ENCODE data around the gene CDADC1. TPM values are rescaled to one million over a fixed set of nuclear protein-coding genes. Genes with fewer than 3 reads are reported as not detected.

Gene CDADC1
- total RNA-seq, 1 donor from 2014 or later, result 1.7 TPM

- TF ChIP-seq EZH2phosphoT487 (IDR thresholded peaks at IDR 0.05) (no peak), CTCF (IDR thresholded peaks at IDR 0.05) (no peak), EZH2 (IDR thresholded peaks at IDR 0.05) (no peak)
- no peaks in the 10 kb centered on the region for H3K27me3 ChIP-seq
- H3K4me2 ChIP-seq, result no peak overlapping the region
- no peaks in the 10 kb centered on the region for H3F3A ChIP-seq (ENCODE audit: low read depth)
- H3K9me3 Mint-ChIP-seq, result no peaks in the 10 kb centered on the region
- H3K4me1 ChIP-seq, result no peaks in the 10 kb centered on the region
- H3K27ac Mint-ChIP-seq, result no peak overlapping the region
- no peak overlapping the region for H3K9ac ChIP-seq
- H3K27me3 Mint-ChIP-seq (ENCODE audit: insufficient read depth, low read depth), result peaks cover 4% of the 10 kb centered on the region
- no peaks in the 10 kb centered on the region for H3K36me3 Mint-ChIP-seq
- no peaks in the 10 kb centered on the region for H4K20me1 ChIP-seq (ENCODE audit: low read depth)
- no peak overlapping the region for H2AFZ ChIP-seq (replicated peaks)
- no peak overlapping the region for H3K4me3 ChIP-seq
- H3K4me1 Mint-ChIP-seq, result peaks cover 6% of the 10 kb centered on the region
- no peaks in the 10 kb centered on the region for H3K36me3 ChIP-seq
- H3K79me2 ChIP-seq (ENCODE audit: low read depth), result no peaks in the 10 kb centered on the region
- H3K27ac ChIP-seq, result no peak overlapping the region
- no peaks in the 10 kb centered on the region for H3K9me3 ChIP-seq (ENCODE audit: low read depth)
- DNase-seq (ENCODE audit: low spot score), result no peak
- no peak overlapping the region for H3K4me3 Mint-ChIP-seq
Measured at GRCh38 chr13:49315756-49316482, 68.2 kb downstream of the CDADC1 start.

- peaks cover 4% of the 10 kb centered on the region for H3K27me3 Mint-ChIP-seq (ENCODE audit: insufficient read depth, low read depth)
- no peak overlapping the region for H3K4me2 ChIP-seq
- no peak overlapping the region for H3K4me3 Mint-ChIP-seq
Measured at GRCh38 chr13:49319551-49319950, 71.8 kb downstream of the CDADC1 start.

GRCh38 chr13:49319951-49320350 lies 72.2 kb downstream of the CDADC1 start:
- Histone ChIP-seq H2AFZ (replicated peaks) (no peak overlapping the region), H3F3A (ENCODE audit: low read depth) (no peaks in the 10 kb centered on the region), H4K20me1 (ENCODE audit: low read depth) (no peaks in the 10 kb centered on the region), H3K27me3 (no peaks in the 10 kb centered on the region), H3K4me3 (no peak overlapping the region), H3K79me2 (ENCODE audit: low read depth) (no peaks in the 10 kb centered on the region), H3K9me3 (ENCODE audit: low read depth) (no peaks in the 10 kb centered on the region), H3K9ac (no peak overlapping the region), H3K4me1 (no peaks in the 10 kb centered on the region), H3K27ac (no peak overlapping the region), H3K4me2 (no peak overlapping the region), H3K36me3 (no peaks in the 10 kb centered on the region)
- Mint-ChIP-seq H3K36me3 (no peaks in the 10 kb centered on the region), H3K27me3 (ENCODE audit: insufficient read depth, low read depth) (peaks cover 4% of the 10 kb centered on the region), H3K27ac (no peak overlapping the region), H3K4me1 (no peaks in the 10 kb centered on the region), H3K9me3 (no peaks in the 10 kb centered on the region), H3K4me3 (no peak overlapping the region)
- DNase-seq (ENCODE audit: low spot score), result no peak
- no peak for TF ChIP-seq EZH2phosphoT487 (IDR thresholded peaks at IDR 0.05)
- no peak for TF ChIP-seq EZH2 (IDR thresholded peaks at IDR 0.05)
- TF ChIP-seq CTCF (IDR thresholded peaks at IDR 0.05), result no peak

More at GRCh38 chr13:49319551-49319950, 71.8 kb downstream of the CDADC1 start:
- H3K4me1 ChIP-seq, result no peaks in the 10 kb centered on the region
- H3K27ac ChIP-seq, result no peak overlapping the region
- H2AFZ ChIP-seq (replicated peaks), result no peak overlapping the region
- no peak for TF ChIP-seq EZH2phosphoT487 (IDR thresholded peaks at IDR 0.05)
- no peak for TF ChIP-seq CTCF (IDR thresholded peaks at IDR 0.05)
- TF ChIP-seq EZH2 (IDR thresholded peaks at IDR 0.05), result no peak
- H3K4me1 Mint-ChIP-seq, result no peaks in the 10 kb centered on the region
- H3K9ac ChIP-seq, result no peak overlapping the region
- no peaks in the 10 kb centered on the region for H3K27me3 ChIP-seq
- no peaks in the 10 kb centered on the region for H4K20me1 ChIP-seq (ENCODE audit: low read depth)
- DNase-seq (ENCODE audit: low spot score), result no peak
- H3K27ac Mint-ChIP-seq, result no peak overlapping the region
- H3K9me3 ChIP-seq (ENCODE audit: low read depth), result no peaks in the 10 kb centered on the region
- no peaks in the 10 kb centered on the region for H3K9me3 Mint-ChIP-seq
- no peaks in the 10 kb centered on the region for H3K79me2 ChIP-seq (ENCODE audit: low read depth)
- H3K36me3 ChIP-seq, result no peaks in the 10 kb centered on the region
- H3K36me3 Mint-ChIP-seq, result no peaks in the 10 kb centered on the region
- H3K4me3 ChIP-seq, result no peak overlapping the region
- no peaks in the 10 kb centered on the region for H3F3A ChIP-seq (ENCODE audit: low read depth)

Measured in neural progenitor cell (in vitro differentiated cells).